ENCODE data around the gene SMTN.

Gene SMTN

DNA sequence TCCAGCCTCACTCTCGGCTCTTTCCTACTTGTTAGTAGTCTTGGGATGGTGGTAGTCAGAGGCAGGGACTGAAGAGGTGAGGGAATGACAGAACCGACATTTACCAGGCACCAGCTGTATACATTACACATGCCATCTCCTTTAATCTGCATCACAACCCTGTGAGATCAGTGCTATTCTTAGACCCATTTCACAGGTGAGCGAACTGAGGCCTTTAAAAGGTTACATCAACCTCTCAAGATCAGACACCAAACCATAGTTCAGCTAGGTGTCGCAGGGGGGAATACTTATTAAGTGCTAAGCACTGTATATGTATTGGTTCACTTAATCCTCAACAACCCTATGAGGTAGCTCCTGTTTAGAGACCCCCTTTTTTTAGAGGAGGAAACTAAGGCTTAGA, 53.6 kb downstream of the SMTN start:
- Histone ChIP-seq H3K36me3 (replicated peaks) (no peaks in the 10 kb centered on the region), H3K27ac (no peak overlapping the region), H3K4me3 (ENCODE audit: low read depth, low read length) (no peak overlapping the region), H3K27me3 (replicated peaks) (no peaks in the 10 kb centered on the region)
- DNase-seq: no peak
- in situ Hi-C loops (cut with HindIII; ENCODE audit: low pct_ligation_motif_present, low sequenced_read_pairs): no loop called here
- TF ChIP-seq, protein P1, sequence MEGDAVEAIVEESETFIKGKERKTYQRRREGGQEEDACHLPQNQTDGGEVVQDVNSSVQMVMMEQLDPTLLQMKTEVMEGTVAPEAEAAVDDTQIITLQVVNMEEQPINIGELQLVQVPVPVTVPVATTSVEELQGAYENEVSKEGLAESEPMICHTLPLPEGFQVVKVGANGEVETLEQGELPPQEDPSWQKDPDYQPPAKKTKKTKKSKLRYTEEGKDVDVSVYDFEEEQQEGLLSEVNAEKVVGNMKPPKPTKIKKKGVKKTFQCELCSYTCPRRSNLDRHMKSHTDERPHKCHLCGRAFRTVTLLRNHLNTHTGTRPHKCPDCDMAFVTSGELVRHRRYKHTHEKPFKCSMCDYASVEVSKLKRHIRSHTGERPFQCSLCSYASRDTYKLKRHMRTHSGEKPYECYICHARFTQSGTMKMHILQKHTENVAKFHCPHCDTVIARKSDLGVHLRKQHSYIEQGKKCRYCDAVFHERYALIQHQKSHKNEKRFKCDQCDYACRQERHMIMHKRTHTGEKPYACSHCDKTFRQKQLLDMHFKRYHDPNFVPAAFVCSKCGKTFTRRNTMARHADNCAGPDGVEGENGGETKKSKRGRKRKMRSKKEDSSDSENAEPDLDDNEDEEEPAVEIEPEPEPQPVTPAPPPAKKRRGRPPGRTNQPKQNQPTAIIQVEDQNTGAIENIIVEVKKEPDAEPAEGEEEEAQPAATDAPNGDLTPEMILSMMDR (IDR thresholded peaks at IDR 0.05; ENCODE audit: low read depth, low read length, missing control alignments): no peak

DNA sequence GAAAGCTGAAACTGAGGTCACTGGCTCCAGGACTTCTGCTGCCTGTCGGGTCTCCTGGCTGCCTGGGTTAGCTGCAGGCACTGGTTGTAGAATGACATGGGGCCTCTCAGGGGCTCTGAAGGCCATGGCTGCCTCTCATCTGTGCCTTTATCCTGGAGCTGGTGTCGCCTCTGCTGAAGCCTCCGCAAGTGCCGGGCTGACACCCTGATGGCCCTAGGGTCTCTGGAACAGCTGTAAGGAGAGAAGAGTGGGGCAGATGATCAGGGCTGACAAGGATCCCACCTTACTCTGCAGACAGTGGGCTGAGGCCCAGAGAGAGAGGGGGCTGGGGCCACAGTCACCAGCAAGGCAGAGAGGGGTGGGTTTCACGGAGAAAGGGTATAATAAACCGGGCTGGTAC, 54.6 kb downstream of the SMTN start:
- Histone ChIP-seq H3K4me3 (ENCODE audit: low read depth, low read length) (no peak overlapping the region), H3K27me3 (replicated peaks) (no peaks in the 10 kb centered on the region), H3K27ac (no peak overlapping the region), H3K36me3 (replicated peaks) (no peaks in the 10 kb centered on the region)
- in situ Hi-C loops (cut with HindIII; ENCODE audit: low pct_ligation_motif_present, low sequenced_read_pairs): no loop called here
- no peak for DNase-seq
- TF ChIP-seq, protein P1 (IDR thresholded peaks at IDR 0.05; ENCODE audit: low read depth, low read length, missing control alignments): no peak

DNA sequence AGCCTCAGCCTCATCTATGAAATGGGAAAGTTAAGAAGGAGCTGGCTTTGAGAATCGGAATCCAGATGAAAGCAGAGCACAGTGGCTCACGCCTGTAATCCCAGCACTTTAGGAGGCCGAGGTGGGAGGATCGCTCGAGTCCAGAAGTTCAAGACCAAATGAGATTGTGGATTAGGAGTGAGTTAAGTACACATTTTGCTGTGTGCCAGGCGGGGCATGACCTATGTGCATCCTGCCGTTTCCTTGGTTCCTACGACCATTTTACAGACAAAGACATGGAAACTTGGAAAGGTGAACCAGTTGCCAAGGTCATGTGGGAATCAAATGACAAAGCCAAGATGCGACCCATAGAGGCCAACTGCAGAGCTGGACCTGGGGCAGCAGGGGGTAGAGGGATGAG, 55.0 kb downstream of the SMTN start:
- Histone ChIP-seq H3K36me3 (replicated peaks) (no peaks in the 10 kb centered on the region), H3K27ac (no peak overlapping the region), H3K27me3 (replicated peaks) (no peaks in the 10 kb centered on the region), H3K4me3 (ENCODE audit: low read depth, low read length) (no peak overlapping the region)
- in situ Hi-C loops (cut with HindIII; ENCODE audit: low pct_ligation_motif_present, low sequenced_read_pairs): no loop called here
- TF ChIP-seq, protein P1 (IDR thresholded peaks at IDR 0.05; ENCODE audit: low read depth, low read length, missing control alignments): no peak
- DNase-seq: no peak

DNA sequence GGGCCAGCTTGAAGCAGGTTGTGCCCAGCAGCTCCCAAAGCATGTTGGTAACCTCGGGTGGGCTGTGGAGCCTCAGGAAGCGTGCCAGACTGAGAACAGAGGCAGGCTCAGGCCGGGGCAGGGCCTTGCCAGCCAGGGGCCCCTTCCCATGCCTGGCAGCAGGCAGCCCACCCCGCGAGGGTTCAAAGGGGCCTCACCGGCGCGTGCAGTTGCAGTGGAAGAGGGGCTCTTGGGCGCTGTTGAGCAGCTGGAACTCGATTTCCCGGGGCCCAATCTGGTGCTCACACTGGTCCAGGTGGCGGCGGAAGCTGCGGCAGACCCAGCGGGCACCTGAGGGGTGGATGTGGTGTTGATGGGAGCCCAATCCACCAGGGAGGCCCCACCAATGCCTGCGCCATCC, 55.6 kb downstream of the SMTN start:
- no peaks in the 10 kb centered on the region for H3K27me3 ChIP-seq (replicated peaks)
- no peak overlapping the region for H3K4me3 ChIP-seq (ENCODE audit: low read depth, low read length)
- no peak overlapping the region for H3K27ac ChIP-seq
- no peak for DNase-seq
- TF ChIP-seq, protein P1 (IDR thresholded peaks at IDR 0.05; ENCODE audit: low read depth, low read length, missing control alignments): no peak
- no peaks in the 10 kb centered on the region for H3K36me3 ChIP-seq (replicated peaks)
- in situ Hi-C loops (cut with HindIII; ENCODE audit: low pct_ligation_motif_present, low sequenced_read_pairs): no loop called here

DNA sequence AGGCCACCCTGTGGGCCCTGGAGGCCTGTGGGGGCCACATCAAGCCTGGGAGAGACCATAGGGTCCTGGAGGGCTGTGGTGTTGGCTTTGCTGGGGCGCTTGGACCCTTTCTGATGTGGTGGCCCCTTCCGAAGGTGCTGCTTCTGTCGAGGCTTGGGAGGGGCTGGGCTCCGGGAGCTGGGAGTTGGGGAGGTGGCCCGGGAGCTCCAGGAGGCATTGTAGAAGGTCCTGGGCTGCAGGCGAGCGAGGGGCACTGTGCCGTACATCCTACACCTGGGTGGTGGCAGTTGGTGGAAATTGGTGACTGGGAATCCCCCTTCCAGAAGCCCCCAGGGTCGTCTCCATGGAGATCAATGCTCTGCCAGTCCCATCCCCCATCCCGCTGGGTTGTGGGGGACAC, 56.6 kb downstream of the SMTN start:
- no peak overlapping the region for H3K27ac ChIP-seq
- no peak overlapping the region for H3K4me3 ChIP-seq (ENCODE audit: low read depth, low read length)
- DNase-seq: no peak
- H3K36me3 ChIP-seq (replicated peaks): no peaks in the 10 kb centered on the region
- no peaks in the 10 kb centered on the region for H3K27me3 ChIP-seq (replicated peaks)
- TF ChIP-seq, protein P1 (IDR thresholded peaks at IDR 0.05; ENCODE audit: low read depth, low read length, missing control alignments): no peak
- in situ Hi-C loops (cut with HindIII; ENCODE audit: low pct_ligation_motif_present, low sequenced_read_pairs): no loop called here

DNA sequence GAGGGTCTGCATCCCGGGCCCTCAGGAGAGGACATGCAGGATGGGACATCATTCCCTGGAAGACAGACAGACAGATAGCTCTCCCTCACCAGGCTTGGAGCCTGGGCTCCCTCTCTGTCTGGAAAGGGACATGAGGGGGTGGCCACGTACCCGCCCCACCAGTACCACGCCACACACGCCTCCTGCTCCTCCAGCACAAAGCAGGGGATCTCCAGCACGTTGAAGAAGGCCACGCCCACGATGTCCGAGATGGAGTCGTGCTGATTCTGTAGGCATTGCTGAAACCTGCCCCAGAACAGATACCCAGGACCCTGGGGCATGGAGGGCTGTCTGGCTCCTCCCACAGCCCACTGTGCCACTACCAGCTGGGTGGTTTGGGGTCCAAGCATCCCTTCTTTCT, 57.0 kb downstream of the SMTN start:
- no peaks in the 10 kb centered on the region for H3K36me3 ChIP-seq (replicated peaks)
- no peaks in the 10 kb centered on the region for H3K27me3 ChIP-seq (replicated peaks)
- no peak for DNase-seq
- TF ChIP-seq, protein P1 (IDR thresholded peaks at IDR 0.05; ENCODE audit: low read depth, low read length, missing control alignments): no peak
- in situ Hi-C loops (cut with HindIII; ENCODE audit: low pct_ligation_motif_present, low sequenced_read_pairs): no loop called here
- H3K27ac ChIP-seq: no peak overlapping the region
- H3K4me3 ChIP-seq (ENCODE audit: low read depth, low read length): no peak overlapping the region

All from brain microvascular endothelial cell (primary cell).